Measurements from ENCODE around the gene PTGDR2.

Gene PTGDR2

DNA sequence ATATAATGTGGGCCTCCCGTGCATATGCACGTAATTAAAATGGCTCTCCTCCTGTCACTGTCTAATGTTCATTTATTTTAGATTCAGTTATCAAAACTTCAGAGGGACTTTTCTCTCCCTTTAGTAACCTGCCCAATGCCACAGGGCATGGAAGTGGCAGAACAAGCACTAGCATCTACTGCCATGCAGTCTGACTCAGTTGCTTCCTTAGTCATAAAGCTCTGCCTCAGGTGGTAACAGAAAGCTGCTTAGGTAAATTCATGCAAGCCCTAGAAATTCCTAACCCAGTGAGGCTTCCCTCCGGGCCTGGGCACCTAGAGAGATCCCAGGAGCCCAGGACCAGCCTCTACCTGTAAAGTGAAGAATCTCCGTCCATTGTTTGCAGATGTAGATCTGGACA is 41.7 kb upstream of the PTGDR2 start:
- TF ChIP-seq, protein P1, sequence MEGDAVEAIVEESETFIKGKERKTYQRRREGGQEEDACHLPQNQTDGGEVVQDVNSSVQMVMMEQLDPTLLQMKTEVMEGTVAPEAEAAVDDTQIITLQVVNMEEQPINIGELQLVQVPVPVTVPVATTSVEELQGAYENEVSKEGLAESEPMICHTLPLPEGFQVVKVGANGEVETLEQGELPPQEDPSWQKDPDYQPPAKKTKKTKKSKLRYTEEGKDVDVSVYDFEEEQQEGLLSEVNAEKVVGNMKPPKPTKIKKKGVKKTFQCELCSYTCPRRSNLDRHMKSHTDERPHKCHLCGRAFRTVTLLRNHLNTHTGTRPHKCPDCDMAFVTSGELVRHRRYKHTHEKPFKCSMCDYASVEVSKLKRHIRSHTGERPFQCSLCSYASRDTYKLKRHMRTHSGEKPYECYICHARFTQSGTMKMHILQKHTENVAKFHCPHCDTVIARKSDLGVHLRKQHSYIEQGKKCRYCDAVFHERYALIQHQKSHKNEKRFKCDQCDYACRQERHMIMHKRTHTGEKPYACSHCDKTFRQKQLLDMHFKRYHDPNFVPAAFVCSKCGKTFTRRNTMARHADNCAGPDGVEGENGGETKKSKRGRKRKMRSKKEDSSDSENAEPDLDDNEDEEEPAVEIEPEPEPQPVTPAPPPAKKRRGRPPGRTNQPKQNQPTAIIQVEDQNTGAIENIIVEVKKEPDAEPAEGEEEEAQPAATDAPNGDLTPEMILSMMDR (conservative IDR thresholded peaks at IDR 0.05; ENCODE audit: low read depth, low read length): no peak
- no peak overlapping the region for H3K4me3 ChIP-seq (ENCODE audit: low read depth, low read length)

DNA sequence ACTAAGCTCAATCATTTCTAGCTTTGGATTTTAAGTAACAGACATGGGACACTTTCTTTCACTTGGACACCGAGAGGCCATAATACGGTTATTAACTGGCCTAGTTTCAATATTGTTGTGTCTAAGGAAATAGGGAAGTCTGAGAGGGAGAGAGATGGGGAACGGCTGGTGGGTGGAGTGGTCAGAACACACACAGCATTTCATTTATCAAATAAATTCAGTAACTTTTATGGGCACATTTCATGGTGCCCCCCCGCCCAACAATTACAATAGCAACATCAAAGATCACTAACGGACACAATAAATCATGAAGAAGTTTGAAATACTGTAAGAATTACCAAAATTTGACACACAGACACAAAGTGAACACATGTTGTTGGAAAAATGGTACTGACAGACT is 39.9 kb upstream of the PTGDR2 start:
- TF ChIP-seq, protein P1 (conservative IDR thresholded peaks at IDR 0.05; ENCODE audit: low read depth, low read length): no peak
- DNase-seq (ENCODE audit: low read depth): no peak
- H3K4me3 ChIP-seq (ENCODE audit: low read depth, low read length): no peak overlapping the region

More for the DNA sequence above, 41.7 kb upstream of the PTGDR2 start:
- DNase-seq (ENCODE audit: low read depth): no peak

DNA sequence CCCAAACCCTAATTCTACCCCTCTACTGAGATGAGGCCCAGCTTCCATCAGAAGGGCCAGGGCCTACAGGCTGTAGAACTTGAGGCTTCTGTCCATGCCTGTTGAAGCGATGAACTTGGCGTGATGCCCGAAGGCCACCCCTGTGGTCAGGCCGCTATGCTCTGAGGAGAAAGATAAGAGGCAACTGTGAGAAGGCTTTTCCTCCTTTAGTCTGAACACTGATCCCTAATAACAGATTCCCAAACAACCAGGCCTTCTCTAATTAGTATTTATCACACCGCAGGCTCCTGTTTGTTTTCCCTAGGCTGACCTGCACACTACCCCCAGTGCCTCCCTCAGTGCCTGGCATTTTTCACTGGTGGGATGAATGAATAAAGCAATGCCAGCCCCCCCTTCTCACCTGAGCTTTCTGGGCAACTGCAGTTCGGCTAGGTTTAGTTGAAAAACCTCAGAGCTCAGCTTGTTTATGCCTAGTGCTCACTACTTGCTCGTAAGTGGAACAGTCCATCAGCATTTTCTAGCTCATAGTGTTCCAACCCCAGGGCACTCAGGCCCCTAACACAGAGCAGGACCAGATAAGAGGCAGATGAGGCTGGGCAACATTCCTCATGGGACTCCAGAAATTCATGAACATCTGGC is 35.5 kb upstream of the PTGDR2 start:
- no peak overlapping the region for H3K4me3 ChIP-seq (ENCODE audit: low read depth, low read length)
- TF ChIP-seq, protein P1 (conservative IDR thresholded peaks at IDR 0.05; ENCODE audit: low read depth, low read length): no peak
- DNase-seq (ENCODE audit: low read depth): peak; percentile 75

DNA sequence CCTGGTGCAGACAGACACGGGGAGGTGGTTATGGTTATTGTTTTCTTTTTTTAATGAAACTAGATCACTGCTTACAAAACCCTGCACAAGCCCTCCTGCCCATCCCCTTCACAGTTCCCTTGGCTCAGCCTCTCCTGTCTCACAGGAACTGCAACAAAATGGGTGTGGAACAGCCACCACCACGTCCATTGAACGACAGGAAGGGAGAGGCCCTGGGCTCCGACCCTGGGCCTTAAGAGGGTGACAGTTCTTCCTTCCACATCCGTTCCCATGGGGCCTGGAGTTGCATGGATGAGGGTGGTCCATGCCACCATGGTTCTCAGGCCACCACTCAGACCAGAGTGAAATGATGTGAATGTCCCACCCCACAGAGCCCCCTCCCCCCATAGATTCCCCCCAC is 34.9 kb upstream of the PTGDR2 start:
- no peak overlapping the region for H3K4me3 ChIP-seq (ENCODE audit: low read depth, low read length)
- TF ChIP-seq, protein P1 (conservative IDR thresholded peaks at IDR 0.05; ENCODE audit: low read depth, low read length): no peak
- DNase-seq (ENCODE audit: low read depth): no peak

DNA sequence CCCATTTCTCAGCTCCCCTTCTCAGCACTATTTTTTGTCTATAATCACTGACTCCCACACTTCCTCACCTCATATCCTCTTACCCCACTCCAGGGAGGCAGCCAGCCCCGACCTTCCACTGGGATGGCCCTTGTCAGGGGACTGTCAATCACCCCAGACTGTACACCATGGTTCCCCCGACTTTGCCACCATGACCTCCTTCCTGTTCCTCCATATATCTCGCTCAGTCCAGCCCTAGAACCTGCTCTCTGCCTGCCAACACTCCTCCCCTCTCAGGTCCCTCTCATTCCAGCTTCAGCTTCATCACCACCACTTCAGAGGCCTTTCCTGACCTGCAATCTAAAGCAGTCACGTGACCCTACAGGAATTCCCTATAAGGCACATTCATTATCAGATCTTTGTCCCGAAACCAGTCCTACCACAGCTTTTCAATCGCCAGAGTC is 34.1 kb upstream of the PTGDR2 start:
- TF ChIP-seq, protein P1 (conservative IDR thresholded peaks at IDR 0.05; ENCODE audit: low read depth, low read length): no peak
- DNase-seq (ENCODE audit: low read depth): no peak
- H3K4me3 ChIP-seq (ENCODE audit: low read depth, low read length): no peak overlapping the region

DNA sequence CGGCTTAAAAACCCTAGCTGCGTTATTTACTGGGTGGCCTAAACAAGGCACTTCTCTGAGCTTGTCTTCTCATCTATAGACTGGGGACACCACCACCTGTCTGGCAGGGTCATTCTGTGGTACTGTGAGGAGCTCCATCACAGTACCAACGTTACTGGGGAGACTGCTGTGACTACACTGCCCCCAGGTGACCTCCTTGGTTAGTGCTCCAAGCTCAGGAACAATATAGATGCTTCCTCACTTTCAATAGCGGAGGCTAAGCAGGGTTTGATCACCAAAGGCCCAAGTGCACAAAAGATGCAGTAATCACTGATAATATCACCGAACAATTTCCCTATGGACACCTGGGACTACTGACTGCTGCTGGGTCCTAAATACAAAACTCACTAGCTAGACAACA is 31.8 kb upstream of the PTGDR2 start:
- TF ChIP-seq, protein P1 (conservative IDR thresholded peaks at IDR 0.05; ENCODE audit: low read depth, low read length): peak; percentile 86
- no peak overlapping the region for H3K4me3 ChIP-seq (ENCODE audit: low read depth, low read length)
- peak; percentile 78 for DNase-seq (ENCODE audit: low read depth)

DNA sequence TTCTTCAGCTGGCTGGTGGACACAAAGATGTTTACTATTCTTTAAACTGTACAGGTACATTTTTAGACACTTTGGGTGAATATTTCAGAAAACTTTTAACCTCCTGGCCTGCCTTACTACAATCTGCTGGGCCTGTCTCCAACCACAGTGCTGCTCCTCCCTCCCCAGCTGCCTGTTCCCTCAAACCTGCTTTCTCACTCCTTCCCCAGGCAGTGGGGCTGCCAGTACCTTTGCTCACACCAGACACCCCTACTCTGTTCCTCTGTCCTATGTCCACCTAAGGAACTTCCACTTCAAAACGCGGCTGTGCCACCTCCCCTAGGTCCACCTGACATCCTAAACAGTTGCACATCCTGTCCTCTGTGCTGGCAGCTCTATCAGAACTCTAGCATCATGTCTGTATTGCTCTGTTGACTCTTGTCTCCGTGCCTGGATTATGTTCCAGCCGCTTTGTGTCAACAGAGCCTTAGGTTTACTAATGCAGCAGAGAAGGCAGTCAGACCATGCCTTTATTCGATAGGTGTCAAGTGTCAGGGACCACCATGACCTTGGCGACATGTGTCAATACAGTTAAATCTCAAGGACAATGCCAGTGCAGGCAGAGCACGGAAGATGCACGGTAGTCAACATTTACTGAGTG is 25.0 kb upstream of the PTGDR2 start:
- TF ChIP-seq, protein P1 (conservative IDR thresholded peaks at IDR 0.05; ENCODE audit: low read depth, low read length): no peak
- no peak overlapping the region for H3K4me3 ChIP-seq (ENCODE audit: low read depth, low read length)
- DNase-seq (ENCODE audit: low read depth): no peak

Data from choroid plexus epithelial cell (primary cell).